GM21360 (cell line): Measurements from ENCODE around the gene SUN5.
"Not testable (repeated sequence)": the region's sequence is repeated elsewhere in the genome, so short reads cannot be mapped to it uniquely, and the experiment has no call there.

Experiments used
- ATAC-seq: cut with Tn5 transposase; IDR thresholded peaks from one replicate; pipeline ENCODE4 v1.9.1; 2021; ENCODE audit warnings: mild to moderate bottlenecking, moderate library complexity; ENCODE audit not compliant: unreplicated experiment

SUN5 gene

GRCh38 chr20:32978009-32978335, 26.3 kb downstream of the SUN5 start:
- ATAC-seq = no peak

DNA sequence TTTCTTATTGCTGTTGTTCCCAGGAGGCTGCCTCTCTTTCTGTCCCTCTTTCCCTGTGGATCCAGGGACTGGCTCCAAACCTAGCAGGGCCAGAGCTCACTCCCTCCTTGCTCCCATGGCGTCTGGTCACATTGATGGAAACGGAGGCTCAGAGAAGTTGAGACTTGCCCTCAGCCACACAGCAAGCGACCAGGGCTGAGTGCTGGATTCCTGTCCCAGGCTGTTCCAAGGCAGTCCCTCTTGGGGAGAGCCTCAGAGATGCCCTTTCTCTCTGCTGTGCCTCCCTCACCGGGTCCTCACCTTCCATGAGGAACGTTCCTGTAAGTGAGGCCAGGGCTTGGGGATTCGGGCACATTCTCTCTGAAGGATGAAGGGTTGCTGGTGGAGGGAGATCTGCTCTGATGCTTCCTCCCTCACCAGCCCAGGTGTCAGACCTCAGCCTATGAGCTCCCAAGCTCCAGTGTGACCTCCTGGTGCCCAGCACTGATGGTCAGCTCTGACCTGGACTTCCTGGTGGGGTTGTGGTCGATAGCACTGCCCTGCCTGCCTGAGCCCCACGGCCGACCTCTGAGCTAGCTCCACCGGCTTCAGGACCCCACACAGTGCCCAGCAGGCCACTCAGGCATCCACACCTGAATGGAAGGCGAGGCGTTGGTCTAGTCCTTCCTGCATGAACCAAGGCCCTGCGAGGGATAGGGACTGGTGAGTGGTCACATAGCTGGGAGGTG, 26.8 kb downstream of the SUN5 start:
- no peak for ATAC-seq

DNA sequence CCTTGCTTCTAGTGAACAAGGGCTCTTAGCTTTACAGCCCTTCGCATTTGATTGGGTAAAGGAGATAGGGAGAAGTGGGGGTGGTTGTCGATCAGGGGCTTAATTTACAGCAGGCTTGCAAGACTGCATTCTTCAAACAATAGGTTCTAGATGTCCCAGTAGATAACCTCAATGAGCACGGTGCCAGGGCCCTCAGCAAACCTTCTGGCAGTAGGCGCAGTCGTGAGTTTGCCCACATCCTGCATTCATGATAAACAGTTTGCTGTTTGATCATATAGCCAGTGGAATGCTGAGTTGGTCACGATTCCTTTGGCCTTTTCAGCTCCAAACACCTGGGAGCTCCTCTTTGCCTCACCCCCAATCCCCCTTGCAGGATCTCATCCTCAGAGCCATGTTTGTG, 27.5 kb downstream of the SUN5 start:
- ATAC-seq = no peak

- ATAC-seq = no peak
These were observed 28.2 kb downstream of the SUN5 start for GRCh38 chr20:32975698-32976674.

DNA sequence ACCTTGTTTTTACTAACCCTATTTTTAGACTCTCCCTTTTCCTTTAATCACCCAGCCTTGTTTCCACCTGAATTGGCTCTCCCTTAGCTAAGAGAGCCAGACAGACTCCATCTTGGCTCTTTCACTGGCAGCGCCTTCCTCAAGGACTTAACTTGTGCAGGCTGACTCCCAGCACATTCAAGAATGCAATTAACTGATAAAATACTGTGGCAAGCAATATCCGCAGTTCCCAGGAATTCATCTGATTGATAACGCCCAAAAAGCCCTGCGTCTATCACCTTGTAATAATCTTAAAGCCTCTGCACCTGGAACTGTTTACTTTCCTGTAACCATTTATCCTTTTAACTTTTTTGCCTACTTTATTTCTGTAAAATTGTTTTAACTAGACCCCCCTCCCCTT, 29.1 kb downstream of the SUN5 start:
- ATAC-seq = not testable (repeated sequence)

DNA sequence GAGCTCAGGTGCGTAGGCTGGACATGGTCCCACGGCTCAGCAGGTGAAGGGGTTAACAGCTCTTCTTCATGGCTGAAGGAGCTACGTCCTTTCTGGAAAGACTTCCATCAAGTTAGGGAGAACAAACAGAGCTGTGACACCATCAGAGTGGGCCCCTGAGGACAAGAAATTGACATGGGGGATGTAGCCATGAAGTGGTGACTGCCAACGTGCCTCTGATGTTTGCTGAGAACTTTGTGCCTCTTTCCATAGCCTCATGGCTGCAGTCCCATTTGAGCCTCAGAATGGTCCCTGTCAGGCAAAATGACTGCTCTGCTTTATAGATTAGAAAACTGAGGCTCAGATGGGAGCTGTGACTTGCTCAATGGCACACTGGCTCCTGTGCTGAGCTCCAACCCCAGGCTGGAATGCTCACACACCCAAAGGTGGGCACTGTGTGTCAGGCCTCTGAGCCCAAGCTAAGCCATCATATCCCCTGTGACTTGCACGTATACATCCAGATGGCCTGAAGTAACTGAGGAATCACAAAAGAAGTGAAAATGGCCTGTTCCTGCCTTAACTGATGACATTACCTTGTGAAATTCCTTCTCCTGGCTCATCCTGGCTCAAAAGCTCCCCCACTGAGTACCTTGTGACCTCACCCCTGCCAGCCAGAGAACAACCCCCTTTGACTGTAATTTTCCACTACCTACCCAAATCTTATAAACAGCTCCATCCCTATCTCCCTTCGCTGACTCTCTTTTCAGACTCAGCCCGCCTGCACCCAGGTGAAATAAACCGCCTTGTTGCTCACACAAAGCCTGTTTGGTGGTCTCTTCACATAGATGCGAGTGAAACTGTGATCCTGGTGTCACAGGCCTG, 29.8 kb downstream of the SUN5 start:
- ATAC-seq = not testable (repeated sequence)

DNA sequence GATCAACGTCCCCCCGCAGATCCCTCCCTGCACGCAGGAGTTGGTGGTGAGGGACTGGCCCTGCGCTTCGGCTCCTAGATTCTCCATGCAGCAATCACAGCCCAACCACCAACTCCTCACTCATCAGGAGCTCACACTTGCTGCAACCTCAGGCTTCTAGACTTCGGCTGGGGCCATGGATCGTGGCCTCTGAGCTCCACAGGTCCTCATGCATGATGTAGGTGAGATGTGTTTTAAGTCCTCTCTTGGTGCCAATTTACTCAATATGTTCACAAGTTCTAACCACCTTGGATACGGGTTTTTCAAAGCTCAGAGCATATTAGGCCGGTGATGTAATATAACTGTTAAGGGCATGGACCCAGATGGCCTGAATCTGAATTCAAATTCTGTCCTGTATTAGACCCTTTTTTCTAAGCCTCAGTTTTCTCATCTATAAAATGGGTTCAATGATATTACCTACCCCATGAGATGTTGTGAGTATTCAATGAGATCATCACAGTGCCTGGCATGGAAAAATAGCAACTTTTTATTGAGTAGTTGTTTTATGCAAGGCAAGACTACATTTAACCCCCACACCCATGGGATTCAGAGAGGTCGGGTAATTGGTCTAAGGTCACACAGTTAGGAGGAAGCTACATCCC, 31.0 kb downstream of the SUN5 start:
- ATAC-seq = no peak

DNA sequence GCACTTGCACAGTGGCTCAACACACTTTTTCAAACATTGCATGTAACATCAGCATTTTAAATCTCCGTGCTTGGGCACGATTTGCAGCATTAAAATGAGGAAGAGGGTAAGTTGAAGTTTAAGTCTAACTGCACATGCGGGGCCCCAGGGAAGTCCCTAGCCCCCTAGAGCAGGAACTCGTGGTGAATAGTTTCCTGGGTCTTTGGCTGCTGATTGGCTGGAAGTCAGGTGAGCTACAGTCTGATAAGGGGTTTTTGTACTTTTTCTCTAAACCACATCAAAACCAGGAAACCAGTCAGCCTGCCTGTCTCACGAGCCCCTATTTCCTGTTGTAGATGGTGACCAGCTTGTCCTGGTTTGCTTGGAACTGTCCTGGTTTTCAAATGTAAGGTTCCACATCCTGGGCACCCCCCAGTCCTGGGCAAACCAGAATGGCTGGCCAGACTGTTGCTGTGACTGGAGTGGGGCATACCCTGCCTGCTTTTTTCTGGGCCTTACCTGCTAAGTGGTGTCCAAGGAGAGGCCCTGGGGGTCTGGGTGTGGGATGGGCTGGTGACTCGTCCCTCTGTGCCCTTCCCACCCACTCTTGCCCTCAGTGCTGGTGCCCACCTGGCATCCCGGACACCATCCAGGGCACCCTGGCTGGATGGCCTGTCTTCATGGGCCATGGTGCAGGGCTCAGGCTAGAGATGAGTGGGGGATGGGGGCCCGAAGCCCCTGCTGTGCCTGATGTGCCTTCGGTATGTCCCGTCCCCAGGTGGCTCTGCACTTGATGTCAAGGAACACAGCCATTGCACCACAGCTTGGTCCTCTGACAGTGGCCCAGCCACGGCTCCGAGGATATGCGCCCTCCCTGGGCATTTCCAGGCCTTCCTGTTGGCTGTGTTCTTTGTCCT, 31.8 kb downstream of the SUN5 start:
- peak; percentile 71 for ATAC-seq

GRCh38 chr20:32971703-32972161, 32.5 kb downstream of the SUN5 start:
- ATAC-seq = peak; percentile 18

DNA sequence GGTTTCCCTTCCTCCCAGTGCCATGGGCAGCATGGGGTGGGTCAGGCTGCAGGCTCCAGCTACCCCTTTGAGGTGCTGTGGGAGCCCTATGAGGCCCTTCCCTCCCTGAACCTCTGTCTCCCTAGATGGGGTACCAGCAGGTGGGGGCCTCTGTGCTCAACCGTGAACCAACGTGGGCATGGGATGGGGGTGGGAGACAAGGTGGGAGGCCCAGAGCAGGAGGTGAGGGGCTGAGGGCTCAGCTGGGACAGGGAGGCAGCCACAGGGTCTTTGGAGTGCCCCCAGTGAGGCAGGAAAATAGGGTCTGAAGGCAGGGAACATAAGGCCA, 33.3 kb downstream of the SUN5 start:
- no peak for ATAC-seq

DNA sequence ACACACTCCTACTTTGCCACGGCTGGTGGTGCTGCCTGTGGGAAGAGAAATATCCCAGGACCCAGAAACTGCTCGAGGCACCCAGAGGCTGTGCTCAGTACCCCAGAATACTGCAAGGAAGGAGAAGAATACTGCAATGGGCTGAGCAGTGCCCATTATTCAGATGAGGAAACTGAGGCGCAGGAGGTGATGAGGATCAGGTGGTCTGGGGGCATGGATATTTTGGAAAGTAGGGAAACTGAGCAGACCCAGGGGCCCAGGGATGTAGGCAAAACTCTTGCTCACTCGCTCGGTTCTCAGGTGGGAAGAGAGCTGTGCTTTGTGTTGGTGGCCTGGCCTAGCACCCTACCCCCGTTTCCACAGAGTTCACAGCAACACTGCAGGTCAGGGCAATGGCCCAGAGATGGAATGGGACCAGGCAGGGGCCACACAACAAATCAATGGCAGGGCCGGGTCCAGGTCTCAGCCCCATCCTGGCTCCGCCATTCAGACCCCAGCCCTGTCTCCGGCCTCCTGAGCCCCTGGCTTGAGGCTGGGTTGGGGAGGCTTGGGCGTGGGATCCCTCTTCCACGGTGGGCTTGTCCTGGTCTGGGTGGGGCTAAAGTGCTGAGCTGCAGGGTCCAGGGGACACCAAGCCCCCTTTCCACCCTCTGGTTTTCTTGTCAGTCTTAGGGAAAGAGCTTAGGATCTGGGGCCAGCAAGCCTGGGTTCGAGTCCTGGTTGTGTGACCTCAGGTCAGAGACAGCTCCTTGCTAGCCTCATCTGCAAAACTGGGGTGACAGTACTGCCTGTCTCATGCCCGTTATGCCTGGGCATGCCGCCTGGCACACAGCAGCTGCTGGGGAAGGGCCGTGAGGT, 33.9 kb downstream of the SUN5 start:
- ATAC-seq = no peak

DNA sequence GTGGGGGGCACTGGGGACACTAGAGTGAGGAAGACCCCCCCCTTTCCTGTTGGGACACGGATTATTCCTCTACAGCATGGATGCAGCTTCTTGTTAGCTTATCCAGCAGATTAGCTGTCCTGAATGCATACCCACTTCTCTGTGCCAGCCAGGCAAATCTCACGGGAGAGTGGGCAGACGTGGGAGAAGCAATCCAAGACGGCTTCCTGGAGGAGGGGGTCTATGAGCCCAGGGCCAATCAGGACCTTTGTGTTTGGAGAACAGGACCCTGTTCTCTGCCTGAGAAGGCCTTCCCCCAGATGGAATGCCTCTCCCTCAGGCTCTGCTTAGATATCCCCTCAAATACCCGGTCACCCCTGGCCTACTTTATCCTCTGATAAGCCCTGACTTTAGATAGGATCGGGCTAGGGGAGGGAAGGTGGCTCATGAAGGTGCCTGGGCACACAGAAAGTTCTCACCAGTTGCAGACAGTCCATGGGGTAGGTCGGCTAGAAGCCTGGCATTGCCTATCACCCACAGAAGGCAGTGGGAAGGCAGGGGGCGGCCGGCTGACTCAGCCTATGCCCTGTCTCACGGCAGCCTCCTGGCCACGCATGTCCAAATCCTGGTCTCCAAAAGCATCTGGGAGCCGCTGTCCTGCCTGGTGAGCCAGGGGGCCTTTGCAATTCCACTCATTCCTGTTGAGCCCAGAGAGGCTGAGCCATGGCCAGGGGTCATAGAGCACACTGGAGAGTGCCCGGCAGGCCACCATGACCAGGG, 34.7 kb downstream of the SUN5 start:
- no peak for ATAC-seq

DNA sequence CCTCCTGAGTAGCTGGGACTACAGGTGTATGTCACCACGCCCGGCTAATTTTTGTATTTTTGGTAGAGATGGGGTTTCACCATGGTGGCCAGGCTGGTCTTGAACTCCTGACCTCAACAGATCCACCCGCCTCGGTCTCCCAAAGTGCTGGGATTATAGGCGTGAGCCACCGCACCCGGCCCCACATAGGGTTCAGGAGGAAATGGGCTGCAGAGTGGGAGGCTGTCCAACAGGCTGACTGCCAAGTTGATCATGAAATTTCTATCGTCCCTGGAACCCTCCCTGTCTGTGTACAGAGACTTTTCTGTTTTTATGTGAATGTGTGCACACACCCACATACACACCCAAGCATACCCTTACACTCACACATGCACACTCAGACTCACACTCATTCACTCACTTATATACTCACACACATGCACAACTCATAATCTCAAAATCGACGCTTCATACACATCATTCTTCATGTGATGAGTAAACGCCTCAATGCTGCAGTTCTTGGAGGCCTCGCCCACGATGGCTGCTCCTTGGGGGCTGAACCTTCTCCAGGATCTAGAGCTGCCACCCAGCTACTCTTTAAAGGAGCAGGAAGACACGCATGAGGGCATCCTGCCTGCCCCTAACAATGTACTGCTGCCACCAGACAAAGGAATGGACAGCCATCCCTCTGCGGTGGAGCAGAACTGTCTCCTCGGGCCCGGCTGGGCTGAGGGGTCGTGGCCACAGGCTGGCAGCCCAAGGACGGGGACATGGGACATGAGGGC, 35.6 kb downstream of the SUN5 start:
- ATAC-seq = no peak

DNA sequence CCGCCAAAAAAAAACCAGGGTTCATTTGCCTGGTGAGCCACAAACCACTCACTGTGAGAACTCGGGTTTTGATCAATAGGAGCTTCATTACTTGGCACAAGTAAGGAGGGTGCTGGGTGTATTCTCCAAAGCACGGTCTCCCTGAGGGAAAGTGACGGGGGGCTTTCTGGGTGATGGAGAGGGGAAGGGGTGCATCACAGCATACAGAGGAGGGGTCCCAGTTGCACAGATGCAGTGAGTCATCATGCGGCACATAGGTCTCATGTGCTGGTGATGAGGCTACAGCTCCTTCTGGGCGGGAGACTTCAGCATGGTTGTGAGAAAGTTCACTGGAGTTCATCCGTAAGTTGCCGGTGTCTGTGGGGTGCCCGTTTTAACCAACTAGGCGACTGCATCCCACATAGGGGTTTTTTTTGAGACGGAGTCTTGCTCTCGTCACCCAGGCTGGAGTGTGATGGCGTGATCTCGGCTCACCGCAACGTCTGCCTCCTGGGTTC, 36.2 kb downstream of the SUN5 start:
- no peak for ATAC-seq

- no peak for ATAC-seq
These were observed 37.1 kb downstream of the SUN5 start for GRCh38 chr20:32966881-32967781.

GRCh38 chr20:32966382-32966781, 37.9 kb downstream of the SUN5 start:
- ATAC-seq = no peak
